Loucy (cell line): ENCODE measurements around the gene EIF2S1.

Experiments used
- CTCF ChIP-seq: fragments of 200-600 bp; sonication (generic); conservative IDR thresholded peaks from 2 replicates; pipeline ENCODE4 v1.5.1; 2014; ENCODE audit warnings: mild to moderate bottlenecking, antibody characterized with exemption, low read length
- EZH2phosphoT487 ChIP-seq: fragments of 200-600 bp; IDR thresholded peaks from 2 replicates; pipeline ENCODE4 v1.6.1; 2018; ENCODE audit warnings: antibody characterized with exemption, mild to moderate bottlenecking, moderate library complexity, borderline replicate concordance

DNA sequence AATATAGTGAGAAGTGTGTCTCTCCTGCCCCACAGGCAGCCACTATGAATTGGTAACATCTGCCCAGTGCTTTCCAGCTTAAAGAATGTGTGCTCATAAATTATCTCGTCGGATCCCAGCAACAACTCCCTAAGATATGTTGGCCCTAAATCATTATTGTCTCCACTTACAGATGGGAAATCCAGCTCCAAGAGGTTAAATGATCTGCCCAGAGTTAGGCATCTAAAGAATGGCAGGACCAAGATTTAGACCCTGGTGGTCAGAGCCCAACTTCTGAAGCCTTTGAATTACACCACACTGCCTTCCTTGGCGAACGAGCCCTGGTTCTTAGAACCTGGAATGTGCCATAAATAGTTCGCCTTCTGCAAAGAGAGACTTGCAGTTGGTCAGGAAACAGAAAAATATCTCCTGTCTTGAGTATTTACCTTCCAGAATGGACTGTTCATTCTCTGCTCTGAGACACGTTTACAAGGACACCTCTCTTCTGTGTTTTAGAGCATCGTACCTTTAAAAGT is 72.0 kb downstream of the EIF2S1 start:
- TF ChIP-seq CTCF (no peak), EZH2phosphoT487 (no peak)
